ENCODE results near the gene OR4D2.

The OR4D2 gene

GRCh38 chr17:58187063-58187462, 20.3 kb downstream of the OR4D2 start:
- no peak overlapping the region for H3K9ac ChIP-seq (ENCODE audit: low read depth, low read length, poor library complexity, severe bottlenecking)
- no peak overlapping the region for H3K4me3 ChIP-seq (ENCODE audit: low read length, poor library complexity, severe bottlenecking)
- no peak overlapping the region for H3K4me2 ChIP-seq (ENCODE audit: low read depth, low read length, poor library complexity, severe bottlenecking)
- H4K20me1 ChIP-seq (ENCODE audit: insufficient read depth, low read length, poor library complexity, severe bottlenecking) = no peaks in the 10 kb centered on the region
- H2AFZ ChIP-seq (ENCODE audit: low read length) = no peak overlapping the region
- H3K4me1 ChIP-seq (ENCODE audit: insufficient read depth, low read length, poor library complexity, severe bottlenecking) = no peaks in the 10 kb centered on the region
- TF ChIP-seq CTCF (conservative IDR thresholded peaks at IDR 0.05; ENCODE audit: low read length) (no peak), EZH2phosphoT487 (IDR thresholded peaks at IDR 0.05; ENCODE audit: borderline replicate concordance) (no peak)
- no peaks in the 10 kb centered on the region for H3K79me2 ChIP-seq (ENCODE audit: insufficient read depth, low read length)
- H3K36me3 ChIP-seq (ENCODE audit: insufficient read depth, low read length) = no peaks in the 10 kb centered on the region
- H3K9me2 ChIP-seq (replicated peaks; ENCODE audit: low read depth, low read length) = no peaks in the 10 kb centered on the region
- H3K27me3 ChIP-seq (ENCODE audit: insufficient read depth, low read length, poor library complexity, severe bottlenecking) = no peaks in the 10 kb centered on the region
- no peaks in the 10 kb centered on the region for H3F3A ChIP-seq (ENCODE audit: low read depth)
- H3K9me3 ChIP-seq (ENCODE audit: insufficient read depth, low read depth, low read length) = no peaks in the 10 kb centered on the region

- Histone ChIP-seq H3K4me2 (ENCODE audit: low read depth, low read length, poor library complexity, severe bottlenecking) (no peak overlapping the region), H3K4me1 (ENCODE audit: insufficient read depth, low read length, poor library complexity, severe bottlenecking) (no peaks in the 10 kb centered on the region), H2AFZ (ENCODE audit: low read length) (no peak overlapping the region), H3F3A (ENCODE audit: low read depth) (no peaks in the 10 kb centered on the region), H3K9me2 (replicated peaks; ENCODE audit: low read depth, low read length) (no peaks in the 10 kb centered on the region), H3K79me2 (ENCODE audit: insufficient read depth, low read length) (no peaks in the 10 kb centered on the region), H3K27me3 (ENCODE audit: insufficient read depth, low read length, poor library complexity, severe bottlenecking) (no peaks in the 10 kb centered on the region), H3K36me3 (ENCODE audit: insufficient read depth, low read length) (no peaks in the 10 kb centered on the region), H3K9me3 (ENCODE audit: insufficient read depth, low read depth, low read length) (no peaks in the 10 kb centered on the region), H3K4me3 (ENCODE audit: low read length, poor library complexity, severe bottlenecking) (no peak overlapping the region), H4K20me1 (ENCODE audit: insufficient read depth, low read length, poor library complexity, severe bottlenecking) (no peaks in the 10 kb centered on the region), H3K9ac (ENCODE audit: low read depth, low read length, poor library complexity, severe bottlenecking) (no peak overlapping the region)
- no peak for TF ChIP-seq EZH2phosphoT487 (IDR thresholded peaks at IDR 0.05; ENCODE audit: borderline replicate concordance)
- no peak for TF ChIP-seq CTCF (conservative IDR thresholded peaks at IDR 0.05; ENCODE audit: low read length)
Measured at GRCh38 chr17:58187675-58188074, 20.9 kb downstream of the OR4D2 start.

- H3F3A ChIP-seq (ENCODE audit: low read depth) = no peaks in the 10 kb centered on the region
- TF ChIP-seq CTCF (conservative IDR thresholded peaks at IDR 0.05; ENCODE audit: low read length) (no peak), EZH2phosphoT487 (IDR thresholded peaks at IDR 0.05; ENCODE audit: borderline replicate concordance) (no peak)
- no peak overlapping the region for H3K9ac ChIP-seq (ENCODE audit: low read depth, low read length, poor library complexity, severe bottlenecking)
- no peaks in the 10 kb centered on the region for H3K79me2 ChIP-seq (ENCODE audit: insufficient read depth, low read length)
- H3K36me3 ChIP-seq (ENCODE audit: insufficient read depth, low read length) = no peaks in the 10 kb centered on the region
- no peaks in the 10 kb centered on the region for H3K27me3 ChIP-seq (ENCODE audit: insufficient read depth, low read length, poor library complexity, severe bottlenecking)
- no peaks in the 10 kb centered on the region for H3K9me2 ChIP-seq (replicated peaks; ENCODE audit: low read depth, low read length)
- no peaks in the 10 kb centered on the region for H4K20me1 ChIP-seq (ENCODE audit: insufficient read depth, low read length, poor library complexity, severe bottlenecking)
- no peaks in the 10 kb centered on the region for H3K9me3 ChIP-seq (ENCODE audit: insufficient read depth, low read depth, low read length)
- H3K4me3 ChIP-seq (ENCODE audit: low read length, poor library complexity, severe bottlenecking) = no peak overlapping the region
- no peak overlapping the region for H2AFZ ChIP-seq (ENCODE audit: low read length)
- H3K4me1 ChIP-seq (ENCODE audit: insufficient read depth, low read length, poor library complexity, severe bottlenecking) = no peaks in the 10 kb centered on the region
- H3K4me2 ChIP-seq (ENCODE audit: low read depth, low read length, poor library complexity, severe bottlenecking) = no peak overlapping the region
Measured at GRCh38 chr17:58189436-58190146, 22.8 kb downstream of the OR4D2 start.

Measured in Loucy (cell line).